HepG2 (cell line): ENCODE data around the gene C1GALT1. TPM values are rescaled to one million over a fixed set of nuclear protein-coding genes. Genes with fewer than 3 reads are reported as not detected.

ENCODE experiments used
- CREB1 ChIP-seq, 2 experiments: fragments of 450-650 bp in 1 of 2; IDR thresholded peaks; 2 replicates each; pipeline ENCODE4 v1.6.1; 2016 to 2017; ENCODE audit warnings: control low read depth in 1 of 2, mild to moderate bottlenecking in 1 of 2, missing compliant biosample characterization in 1 of 2, missing genetic modification characterization in 1 of 2
- FOSL2 ChIP-seq: sonication (generic); formaldehyde crosslinking; IDR thresholded peaks from 2 replicates; pipeline ENCODE4 v1.4.0; 2020; ENCODE audit warnings: missing genetic modification reagents
- FOXO1 ChIP-seq: sonication (generic); formaldehyde crosslinking; IDR thresholded peaks from 2 replicates; pipeline ENCODE4 v1.4.0; 2020; ENCODE audit warnings: missing genetic modification reagents
- GABPB1 ChIP-seq: IDR thresholded peaks from 2 replicates; pipeline ENCODE4 v1.6.1; 2016; ENCODE audit warnings: mild to moderate bottlenecking, missing genetic modification reagents, moderate library complexity, missing compliant biosample characterization
- GATAD1 ChIP-seq: IDR thresholded peaks from 2 replicates; pipeline ENCODE4 v1.6.1; 2016; ENCODE audit warnings: missing genetic modification reagents, missing compliant biosample characterization
- HMG20A ChIP-seq: IDR thresholded peaks from 2 replicates; pipeline ENCODE4 v1.6.1; 2016; ENCODE audit warnings: borderline replicate concordance
- MLX ChIP-seq: IDR thresholded peaks from 2 replicates; pipeline ENCODE4 v1.6.1; 2016
- STAT6 ChIP-seq: sonication (generic); formaldehyde crosslinking; IDR thresholded peaks from 2 replicates; pipeline ENCODE4 v1.4.0; 2020; ENCODE audit warnings: missing genetic modification reagents, mild to moderate bottlenecking, borderline replicate concordance
- TBL1XR1 ChIP-seq: fragments of 150-350 bp; IDR thresholded peaks from 2 replicates; pipeline ENCODE4 v1.6.1; 2014; ENCODE audit warnings: borderline replicate concordance, low read length; ENCODE audit not compliant: partially characterized antibody
- TCF7 ChIP-seq: sonication (generic); IDR thresholded peaks from 2 replicates; pipeline ENCODE4 v1.6.1; 2016; ENCODE audit warnings: antibody characterized with exemption, low read depth
- TFAP4 ChIP-seq: sonication (generic); IDR thresholded peaks from 2 replicates; pipeline ENCODE4 v1.6.1; 2016; ENCODE audit warnings: low read depth, borderline replicate concordance
- ZBTB25 ChIP-seq: IDR thresholded peaks from 2 replicates; pipeline ENCODE4 v1.6.1; 2018; ENCODE audit warnings: missing genetic modification reagents
- ZNF10 ChIP-seq: sonication (generic); formaldehyde crosslinking; IDR thresholded peaks from 2 replicates; pipeline ENCODE4 v1.4.0; 2020; ENCODE audit warnings: mild to moderate bottlenecking, low read depth, missing genetic modification reagents, borderline replicate concordance
- ZNF160 ChIP-seq: sonication (generic); formaldehyde crosslinking; IDR thresholded peaks from 2 replicates; pipeline ENCODE4 v1.8.0; 2022; ENCODE audit warnings: mild to moderate bottlenecking, inconsistent platforms, missing genetic modification reagents
- ZNF20 ChIP-seq: sonication (generic); formaldehyde crosslinking; IDR thresholded peaks from 2 replicates; pipeline ENCODE4 v1.4.0; 2020; ENCODE audit warnings: mild to moderate bottlenecking, moderate library complexity, missing genetic modification reagents
- ZSCAN25 ChIP-seq: sonication (generic); formaldehyde crosslinking; IDR thresholded peaks from 2 replicates; pipeline ENCODE4 v1.8.0; 2022; ENCODE audit warnings: mild to moderate bottlenecking, missing genetic modification reagents
- ZUFSP ChIP-seq: sonication (generic); formaldehyde crosslinking; IDR thresholded peaks from 2 replicates; pipeline ENCODE4 v1.9.0; 2021; ENCODE audit warnings: missing genetic modification reagents, mild to moderate bottlenecking, borderline replicate concordance
- polyA plus RNA-seq, 8 experiments: library from polyadenylated mRNA; depleted of rRNA in 3 of 8; stranded (reverse) in 7 of 8; unstranded in 1 of 8; fragments of >200 nt; fragmentation: Illumina TruSeq in 4 of 8; extraction: Trizol in 4 of 8; gene quantifications; 2 replicates each; pipeline versions ENCODE4 v1.2.1 to v1.2.3, GENCODE V29; 2011 to 2016; ENCODE audit warnings: low read depth in 4 of 8, missing spikeins in 1 of 8, mixed read lengths in 1 of 8; ENCODE audit not compliant: insufficient read depth in 1 of 8
- total RNA-seq, 5 experiments: library from RNA; depleted of rRNA; stranded (reverse); fragments of >200 nt; fragmentation: Illumina TruSeq; extraction: Trizol; gene quantifications; 2 replicates each; pipeline ENCODE4 v1.2.3, GENCODE V29; 2016; ENCODE audit warnings: low read depth in 1 of 5
- TF ChIP-seq, protein P1 (sequence below): sonication (generic); formaldehyde crosslinking; IDR thresholded peaks from 2 replicates; pipeline ENCODE4 v1.5.1; 2020; ENCODE audit warnings: mild to moderate bottlenecking, moderate library complexity, missing genetic modification reagents
- TF ChIP-seq, protein P2 (sequence below): sonication (generic); formaldehyde crosslinking; conservative IDR thresholded peaks from 2 replicates; pipeline ENCODE4 v1.8.0; 2022; ENCODE audit warnings: mild to moderate bottlenecking, moderate library complexity, missing genetic modification reagents

C1GALT1 gene
- total and polyA plus RNA-seq, 2 of the 13 experiments (the other 11 are each of a cell fraction or from before 2014, with no cell fraction given) = 57.1 to 65.9 TPM

DNA sequence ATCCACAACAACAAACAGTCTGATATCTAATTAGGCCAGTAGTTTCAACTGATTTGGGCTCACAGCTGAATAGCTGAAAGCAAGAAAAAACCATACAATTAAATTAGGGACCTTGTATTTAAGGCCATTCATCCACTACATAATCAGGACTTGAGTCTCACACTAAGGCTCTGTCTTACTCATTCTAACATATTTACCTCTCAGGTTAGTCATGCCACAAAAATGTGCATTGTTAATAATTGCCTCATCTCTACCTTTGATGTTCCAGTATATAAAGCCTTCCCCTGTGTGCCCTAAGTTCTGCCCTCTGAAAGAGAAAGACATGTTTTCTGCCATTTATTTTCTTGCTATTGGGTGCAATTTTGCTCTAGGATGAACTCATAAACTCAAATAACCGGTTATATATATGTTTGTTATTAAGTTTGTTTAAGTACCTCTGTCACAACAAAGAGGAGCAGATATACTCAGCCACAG is 5.3 kb upstream of the C1GALT1 start (continued):
- TF ChIP-seq ZNF20 (CRISPR knock-in tag) (0 out of 2 replicates have a peak, but pooled peaks have one; percentile 62), MLX (CRISPR knock-in tag) (peak; percentile 79), TFAP4 (peak; percentile 19; the same call in 1 of the 2 replicates), ZBTB25 (CRISPR knock-in tag) (no peak), CREB1 (IDR thresholded peaks at IDR 0.05) (no peak), CREB1 (CRISPR knock-in tag; IDR thresholded peaks at IDR 0.05) (peak; percentile 78), ZNF160 (CRISPR knock-in tag) (no peak), ZSCAN25 (no peak), TBL1XR1 (no peak), ZUFSP (CRISPR knock-in tag) (no peak), GABPB1 (CRISPR knock-in tag) (no peak), FOXO1 (CRISPR knock-in tag) (peak; percentile 77), GATAD1 (peak; percentile 24; the same call in 1 of the 2 replicates), STAT6 (CRISPR knock-in tag) (0 out of 2 replicates have a peak, but pooled peaks have one; percentile 73), HMG20A (peak; percentile 98; the same call in 1 of the 2 replicates), ZNF10 (CRISPR knock-in tag) (no peak), TCF7 (peak; percentile 98), FOSL2 (peak; percentile 98)
- TF ChIP-seq, protein P1, sequence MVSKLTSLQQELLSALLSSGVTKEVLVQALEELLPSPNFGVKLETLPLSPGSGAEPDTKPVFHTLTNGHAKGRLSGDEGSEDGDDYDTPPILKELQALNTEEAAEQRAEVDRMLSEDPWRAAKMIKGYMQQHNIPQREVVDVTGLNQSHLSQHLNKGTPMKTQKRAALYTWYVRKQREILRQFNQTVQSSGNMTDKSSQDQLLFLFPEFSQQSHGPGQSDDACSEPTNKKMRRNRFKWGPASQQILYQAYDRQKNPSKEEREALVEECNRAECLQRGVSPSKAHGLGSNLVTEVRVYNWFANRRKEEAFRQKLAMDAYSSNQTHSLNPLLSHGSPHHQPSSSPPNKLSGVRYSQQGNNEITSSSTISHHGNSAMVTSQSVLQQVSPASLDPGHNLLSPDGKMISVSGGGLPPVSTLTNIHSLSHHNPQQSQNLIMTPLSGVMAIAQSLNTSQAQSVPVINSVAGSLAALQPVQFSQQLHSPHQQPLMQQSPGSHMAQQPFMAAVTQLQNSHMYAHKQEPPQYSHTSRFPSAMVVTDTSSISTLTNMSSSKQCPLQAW (CRISPR knock-in tag) = peak; percentile 71; the same call in 1 of the 2 replicates
- TF ChIP-seq, protein P2, sequence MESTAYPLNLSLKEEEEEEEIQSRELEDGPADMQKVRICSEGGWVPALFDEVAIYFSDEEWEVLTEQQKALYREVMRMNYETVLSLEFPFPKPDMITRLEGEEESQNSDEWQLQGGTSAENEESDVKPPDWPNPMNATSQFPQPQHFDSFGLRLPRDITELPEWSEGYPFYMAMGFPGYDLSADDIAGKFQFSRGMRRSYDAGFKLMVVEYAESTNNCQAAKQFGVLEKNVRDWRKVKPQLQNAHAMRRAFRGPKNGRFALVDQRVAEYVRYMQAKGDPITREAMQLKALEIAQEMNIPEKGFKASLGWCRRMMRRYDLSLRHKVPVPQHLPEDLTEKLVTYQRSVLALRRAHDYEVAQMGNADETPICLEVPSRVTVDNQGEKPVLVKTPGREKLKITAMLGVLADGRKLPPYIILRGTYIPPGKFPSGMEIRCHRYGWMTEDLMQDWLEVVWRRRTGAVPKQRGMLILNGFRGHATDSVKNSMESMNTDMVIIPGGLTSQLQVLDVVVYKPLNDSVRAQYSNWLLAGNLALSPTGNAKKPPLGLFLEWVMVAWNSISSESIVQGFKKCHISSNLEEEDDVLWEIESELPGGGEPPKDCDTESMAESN (CRISPR knock-in tag) = 0 out of 2 replicates have a peak, but pooled peaks have one; percentile 36
